HG03135 (cell line): ENCODE data around the gene OR8H3.
"Not testable (repeated sequence)": the region's sequence is repeated elsewhere in the genome, so short reads cannot be mapped to it uniquely, and the experiment has no call there.

Experiments
- ATAC-seq: cut with Tn5 transposase; IDR thresholded peaks from one replicate; pipeline ENCODE4 v1.9.1; 2021; ENCODE audit warnings: mild to moderate bottlenecking, moderate library complexity; ENCODE audit not compliant: unreplicated experiment

OR8H3 gene, protein sequence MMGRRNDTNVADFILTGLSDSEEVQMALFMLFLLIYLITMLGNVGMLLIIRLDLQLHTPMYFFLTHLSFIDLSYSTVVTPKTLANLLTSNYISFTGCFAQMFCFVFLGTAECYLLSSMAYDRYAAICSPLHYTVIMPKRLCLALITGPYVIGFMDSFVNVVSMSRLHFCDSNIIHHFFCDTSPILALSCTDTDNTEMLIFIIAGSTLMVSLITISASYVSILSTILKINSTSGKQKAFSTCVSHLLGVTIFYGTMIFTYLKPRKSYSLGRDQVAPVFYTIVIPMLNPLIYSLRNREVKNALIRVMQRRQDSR

DNA sequence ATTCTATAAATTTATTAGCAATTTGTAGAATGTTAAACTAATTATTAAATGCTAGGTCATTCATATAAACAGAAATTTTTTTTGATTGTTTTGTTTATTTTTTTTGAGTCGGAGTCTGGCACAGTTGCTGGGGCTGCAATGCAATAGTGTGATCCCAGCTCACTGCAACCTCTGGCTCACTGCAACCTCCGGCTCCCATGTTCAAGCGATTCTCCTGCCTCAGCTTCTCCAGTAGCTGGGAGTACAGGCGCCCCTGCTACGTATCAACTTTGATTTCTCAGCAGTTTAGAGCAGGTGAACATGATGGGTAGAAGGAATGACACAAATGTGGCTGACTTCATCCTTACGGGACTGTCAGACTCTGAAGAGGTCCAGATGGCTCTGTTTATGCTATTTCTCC lies at the start of gene OR8H3:
Gene OR8H3, plus strand, starts transcription at position 301 of the 400 bp plus-strand sequence. Its CDS starts 0 bp downstream, at position 301.
- ATAC-seq, result no peak

- ATAC-seq, result no peak
These were observed 32.5 kb upstream of the OR8H3 start for GRCh38 chr11:56089697-56090096.

- no peak for ATAC-seq
These were observed 29.2 kb upstream of the OR8H3 start, which contains the start of gene OR8I2 for GRCh38 chr11:56093008-56093407. Gene OR8I2, plus strand, starts transcription at chr11:56093308. Its CDS starts 0 bp downstream, at chr11:56093308.

DNA sequence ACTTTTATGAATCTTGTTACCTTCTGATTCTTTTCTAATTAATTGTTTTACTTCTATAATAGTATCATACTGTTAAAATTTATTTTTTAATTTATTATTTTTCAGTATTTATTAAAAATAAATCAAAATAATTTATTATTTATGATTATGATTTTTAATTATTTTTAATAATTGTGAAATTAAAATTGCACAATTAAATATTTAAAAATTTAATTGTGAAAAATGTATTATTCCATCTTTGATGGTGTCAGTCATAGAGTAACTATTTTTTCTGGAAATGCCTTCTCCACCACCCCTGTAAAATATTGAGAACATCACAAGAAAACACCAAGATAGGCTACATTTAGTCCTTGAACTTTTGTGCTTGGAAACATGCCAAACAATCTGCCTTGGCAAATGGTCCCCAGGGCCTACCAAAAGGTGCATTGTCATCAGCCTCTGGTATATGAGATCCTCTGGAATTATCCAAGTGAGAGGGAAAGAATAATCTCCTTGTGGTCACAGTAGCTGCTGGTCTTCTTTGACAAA lies 18.9 kb upstream of the OR8H3 start, which contains the start of gene OR8H2:
Gene OR8H2, plus strand, starts transcription at position 478 of the 528 bp plus-strand sequence. CDS start 1,356 bp downstream, outside the sequence.
- no peak for ATAC-seq

DNA sequence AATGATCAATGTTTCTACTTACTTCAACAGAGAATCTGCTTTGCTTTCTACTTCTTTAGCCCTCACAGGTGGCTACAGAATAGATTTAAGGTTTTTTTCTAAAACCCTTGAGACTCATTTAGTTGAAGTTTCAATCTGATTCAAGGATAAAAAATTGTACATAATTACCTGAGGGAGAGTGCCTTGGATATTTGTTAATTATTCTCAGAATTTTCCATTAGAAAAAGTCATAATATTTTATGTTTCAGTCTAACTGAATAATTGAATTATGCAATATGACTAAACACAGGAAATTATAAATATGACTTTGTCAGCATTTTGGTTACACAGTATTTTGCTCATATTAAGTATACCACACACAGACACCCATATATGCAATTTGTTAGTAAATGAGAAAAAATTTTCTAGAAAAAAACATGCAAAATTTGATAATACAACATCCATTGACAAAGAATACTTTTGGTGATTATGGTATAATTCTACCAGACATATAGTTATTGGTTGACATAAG lies 18.0 kb downstream of the OR8H3 start, which contains the start of gene OR8J3:
Gene OR8J3, minus strand, starts transcription at position 51 of the 511 bp plus-strand sequence. CDS start 2,483 bp downstream, outside the sequence.
- ATAC-seq, result no peak

DNA sequence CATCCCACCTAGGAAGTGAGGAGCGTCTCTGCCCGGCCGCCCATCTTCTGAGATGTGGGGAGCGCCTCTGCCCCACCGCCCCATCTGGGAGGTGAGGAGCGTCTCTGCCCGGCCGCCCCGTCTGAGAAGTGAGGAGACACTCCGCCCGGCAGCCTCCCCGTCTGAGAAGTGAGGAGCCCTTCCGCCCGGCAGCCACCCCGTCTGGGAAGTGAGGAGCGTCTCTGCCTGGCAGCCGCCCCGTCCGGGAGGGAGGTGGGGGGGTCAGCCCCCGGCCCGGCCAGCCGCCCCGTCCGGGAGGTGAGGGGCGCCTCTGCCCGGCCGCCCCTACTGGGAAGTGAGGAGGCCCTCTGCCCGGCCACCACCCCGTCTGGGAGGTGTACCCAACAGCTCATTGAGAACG lies 21.5 kb downstream of the OR8H3 start:
- ATAC-seq, result not testable (repeated sequence)

DNA sequence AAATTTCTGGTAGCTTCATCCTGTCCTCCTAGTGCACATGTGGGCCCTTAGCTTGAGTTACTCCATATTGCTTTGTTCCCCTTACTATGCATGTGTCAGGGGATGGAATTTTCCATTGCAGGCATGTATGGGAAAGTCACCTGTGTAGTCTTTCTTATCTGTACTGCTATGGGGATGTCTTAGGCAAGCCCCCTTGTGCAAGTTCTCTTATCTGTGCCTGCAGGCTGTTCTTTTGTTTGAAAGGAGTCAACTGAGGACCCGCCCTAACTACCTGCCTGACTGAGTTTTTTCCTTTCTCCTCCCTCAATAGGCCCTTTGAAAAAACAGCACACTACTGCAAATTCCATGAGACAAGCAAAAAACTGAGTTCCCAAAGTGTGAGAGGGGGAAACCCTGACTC lies 29.2 kb downstream of the OR8H3 start:
- ATAC-seq, result no peak

DNA sequence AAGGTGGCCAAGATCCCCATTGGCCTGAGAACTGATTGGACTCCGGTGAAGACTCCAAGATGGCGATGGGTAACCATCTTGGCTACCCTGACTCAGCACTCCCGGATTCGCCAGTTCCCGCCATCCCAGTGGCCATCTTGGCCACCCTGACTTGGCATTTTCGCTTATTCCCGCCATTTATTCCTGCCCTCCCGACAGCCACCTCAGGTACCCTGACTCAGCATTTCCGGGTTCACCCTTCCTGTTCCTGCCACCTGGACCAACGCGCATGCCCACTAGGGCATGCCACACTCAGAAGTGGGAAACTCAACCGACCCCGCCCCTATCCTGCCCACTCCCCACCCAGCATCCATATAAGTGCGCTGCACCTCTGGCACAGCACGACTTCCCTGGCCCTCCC lies 30.2 kb downstream of the OR8H3 start:
- ATAC-seq, result no peak

- no peak for ATAC-seq
These were observed 38.0 kb downstream of the OR8H3 start, which contains the start of gene OR8K5 for GRCh38 chr11:56160217-56160616. Gene OR8K5, minus strand, starts transcription at chr11:56160317. Its CDS starts 0 bp downstream, at chr11:56160317.

- no peak for ATAC-seq
These were observed 41.6 kb downstream of the OR8H3 start for GRCh38 chr11:56163804-56164203.

DNA sequence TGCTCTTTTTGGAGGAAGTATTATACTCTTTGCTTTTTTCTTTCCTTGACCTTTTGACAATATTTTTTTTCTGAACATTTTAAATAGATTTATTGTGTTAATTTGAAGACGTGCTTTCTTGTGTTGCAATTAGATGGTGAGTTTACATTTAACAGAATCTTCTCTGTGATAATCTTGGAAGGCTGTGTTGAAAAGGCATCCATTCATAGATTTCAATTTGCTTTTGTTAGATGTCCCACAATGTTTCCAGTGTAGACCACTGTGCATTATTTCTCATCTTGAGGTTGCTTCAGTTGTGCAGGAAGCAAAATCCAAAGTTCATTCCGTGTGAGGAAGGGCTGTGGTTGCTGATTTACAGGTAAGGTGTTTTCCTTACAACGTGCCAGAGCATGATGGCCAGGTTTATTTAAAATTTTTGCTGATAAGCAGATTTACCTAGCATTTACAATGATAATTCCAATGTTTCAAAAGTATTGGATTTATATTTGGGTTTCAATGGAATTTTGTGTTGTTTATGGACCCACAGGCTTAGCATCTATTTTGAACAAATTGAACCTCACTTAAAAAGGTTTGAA lies 50.2 kb downstream of the OR8H3 start:
- ATAC-seq, result no peak
